ENCODE measurements around the gene SLC25A23.

Gene SLC25A23

DNA sequence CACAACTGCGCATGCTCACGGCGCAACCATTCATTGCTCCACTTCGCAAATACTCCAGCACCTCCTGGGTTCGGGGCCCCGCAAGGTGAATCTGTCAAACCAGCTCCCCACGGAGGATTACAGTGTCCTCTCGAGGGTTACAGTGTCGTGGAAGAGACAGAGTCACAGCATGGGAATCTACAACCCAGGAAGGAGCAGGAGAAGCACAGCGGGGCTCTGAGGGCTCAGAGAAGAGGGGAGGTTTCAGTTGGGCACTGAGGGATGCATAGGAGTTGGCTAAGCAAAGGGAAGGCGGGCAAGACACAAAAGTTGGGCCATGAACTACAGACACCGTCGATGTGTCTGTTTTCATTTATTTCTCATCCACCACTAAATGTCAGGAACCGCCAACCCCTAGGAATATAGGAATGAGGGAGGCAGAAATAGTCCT lies 65.6 kb downstream of the SLC25A23 start:
- Histone ChIP-seq H3F3A (ENCODE audit: low read depth) (no peaks in the 10 kb centered on the region), H4K20me1 (ENCODE audit: insufficient read depth, low read length, poor library complexity, severe bottlenecking) (no peaks in the 10 kb centered on the region), H3K9ac (ENCODE audit: low read depth, low read length, poor library complexity, severe bottlenecking) (peak overlapping the region; percentile 93), H3K9me3 (ENCODE audit: insufficient read depth, low read depth, low read length) (no peaks in the 10 kb centered on the region), H3K27me3 (ENCODE audit: insufficient read depth, low read length, poor library complexity, severe bottlenecking) (no peaks in the 10 kb centered on the region), H3K79me2 (ENCODE audit: insufficient read depth, low read length) (peaks cover 28% of the 10 kb centered on the region), H3K36me3 (ENCODE audit: insufficient read depth, low read length) (no peaks in the 10 kb centered on the region), H3K9me2 (replicated peaks; ENCODE audit: low read depth, low read length) (no peaks in the 10 kb centered on the region), H3K4me2 (ENCODE audit: low read depth, low read length, poor library complexity, severe bottlenecking) (peak overlapping the region; percentile 99), H3K4me3 (ENCODE audit: low read length, poor library complexity, severe bottlenecking) (peak overlapping the region; percentile 81), H2AFZ (ENCODE audit: low read length) (peak overlapping the region; percentile 97), H3K4me1 (ENCODE audit: insufficient read depth, low read length, poor library complexity, severe bottlenecking) (peaks cover 13% of the 10 kb centered on the region)
- TF ChIP-seq EZH2phosphoT487 (IDR thresholded peaks at IDR 0.05; ENCODE audit: borderline replicate concordance) = no peak
- TF ChIP-seq, protein P1, sequence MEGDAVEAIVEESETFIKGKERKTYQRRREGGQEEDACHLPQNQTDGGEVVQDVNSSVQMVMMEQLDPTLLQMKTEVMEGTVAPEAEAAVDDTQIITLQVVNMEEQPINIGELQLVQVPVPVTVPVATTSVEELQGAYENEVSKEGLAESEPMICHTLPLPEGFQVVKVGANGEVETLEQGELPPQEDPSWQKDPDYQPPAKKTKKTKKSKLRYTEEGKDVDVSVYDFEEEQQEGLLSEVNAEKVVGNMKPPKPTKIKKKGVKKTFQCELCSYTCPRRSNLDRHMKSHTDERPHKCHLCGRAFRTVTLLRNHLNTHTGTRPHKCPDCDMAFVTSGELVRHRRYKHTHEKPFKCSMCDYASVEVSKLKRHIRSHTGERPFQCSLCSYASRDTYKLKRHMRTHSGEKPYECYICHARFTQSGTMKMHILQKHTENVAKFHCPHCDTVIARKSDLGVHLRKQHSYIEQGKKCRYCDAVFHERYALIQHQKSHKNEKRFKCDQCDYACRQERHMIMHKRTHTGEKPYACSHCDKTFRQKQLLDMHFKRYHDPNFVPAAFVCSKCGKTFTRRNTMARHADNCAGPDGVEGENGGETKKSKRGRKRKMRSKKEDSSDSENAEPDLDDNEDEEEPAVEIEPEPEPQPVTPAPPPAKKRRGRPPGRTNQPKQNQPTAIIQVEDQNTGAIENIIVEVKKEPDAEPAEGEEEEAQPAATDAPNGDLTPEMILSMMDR (conservative IDR thresholded peaks at IDR 0.05; ENCODE audit: low read length) = no peak

DNA sequence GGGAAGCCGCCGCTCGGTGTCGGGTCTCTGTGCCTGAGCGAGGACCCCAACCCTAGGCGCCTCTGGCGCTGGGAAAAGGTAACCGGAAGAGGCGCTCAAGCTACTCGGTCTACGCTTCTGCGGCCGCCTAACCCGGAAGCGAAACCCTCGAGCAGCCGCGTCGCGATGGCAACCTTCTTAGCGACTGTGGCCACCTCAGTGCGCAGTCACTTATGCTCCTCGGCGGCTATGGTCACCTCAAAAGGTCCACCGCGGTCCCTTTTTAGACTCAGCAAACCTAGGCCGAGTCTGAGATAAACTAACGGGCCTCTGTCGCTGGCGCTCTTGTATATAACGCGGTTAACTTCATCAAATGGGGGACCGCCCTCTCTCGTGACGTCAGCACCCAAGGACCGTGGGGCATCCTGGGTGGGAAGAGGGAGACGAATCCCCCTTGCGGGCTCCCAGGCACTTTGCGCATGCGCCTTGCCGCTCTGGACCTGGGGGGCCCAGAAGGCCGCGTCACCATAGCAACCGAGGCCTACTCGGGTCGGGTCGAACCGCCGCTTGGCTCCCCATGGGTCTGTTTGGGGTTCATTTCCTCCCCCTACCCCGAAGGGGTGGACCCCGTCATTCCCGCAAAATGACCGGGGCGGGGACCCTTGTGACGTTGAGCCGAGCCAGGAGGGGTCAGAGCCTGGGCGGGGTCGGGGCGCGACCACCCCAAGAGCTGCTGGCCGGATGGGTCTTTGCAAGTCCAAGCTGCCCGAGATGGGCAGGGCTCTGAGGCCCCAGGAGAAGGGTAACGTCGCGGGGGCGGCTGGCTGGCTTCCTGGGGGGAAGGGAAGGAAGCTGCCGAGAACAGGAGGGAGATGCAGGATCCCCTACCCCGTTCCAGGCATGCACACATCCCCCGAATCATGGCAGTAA lies 66.3 kb downstream of the SLC25A23 start, which contains the start of gene GTF2F1:
Gene GTF2F1 (minus strand): TSS at position 91 of the 909 bp plus-strand sequence. CDS start 169 bp downstream, outside the sequence.
- H4K20me1 ChIP-seq (ENCODE audit: insufficient read depth, low read length, poor library complexity, severe bottlenecking) = no peaks in the 10 kb centered on the region
- no peaks in the 10 kb centered on the region for H3K9me2 ChIP-seq (replicated peaks; ENCODE audit: low read depth, low read length)
- no peaks in the 10 kb centered on the region for H3F3A ChIP-seq (ENCODE audit: low read depth)
- peak within 1 kb of the TSS; percentile 97 for H2AFZ ChIP-seq (ENCODE audit: low read length)
- H3K27me3 ChIP-seq (ENCODE audit: insufficient read depth, low read length, poor library complexity, severe bottlenecking) = no peaks in the 10 kb centered on the region
- H3K4me2 ChIP-seq (ENCODE audit: low read depth, low read length, poor library complexity, severe bottlenecking) = peak within 1 kb of the TSS; percentile 99
- peaks cover 28% of the 10 kb centered on the region for H3K79me2 ChIP-seq (ENCODE audit: insufficient read depth, low read length)
- peaks cover 4% of the 10 kb centered on the region; the same call in 1 of the 2 replicates for H3K36me3 ChIP-seq (ENCODE audit: insufficient read depth, low read length)
- no peaks in the 10 kb centered on the region for H3K9me3 ChIP-seq (ENCODE audit: insufficient read depth, low read depth, low read length)
- peak within 1 kb of the TSS; percentile 93 for H3K9ac ChIP-seq (ENCODE audit: low read depth, low read length, poor library complexity, severe bottlenecking)
- peak within 1 kb of the TSS; percentile 81 for H3K4me3 ChIP-seq (ENCODE audit: low read length, poor library complexity, severe bottlenecking)
- no peak for TF ChIP-seq EZH2phosphoT487 (IDR thresholded peaks at IDR 0.05; ENCODE audit: borderline replicate concordance)
- TF ChIP-seq, protein P1 (conservative IDR thresholded peaks at IDR 0.05; ENCODE audit: low read length) = 0 out of 2 replicates have a peak, but pooled peaks have one; percentile 19
- H3K4me1 ChIP-seq (ENCODE audit: insufficient read depth, low read length, poor library complexity, severe bottlenecking) = peaks cover 13% of the 10 kb centered on the region

DNA sequence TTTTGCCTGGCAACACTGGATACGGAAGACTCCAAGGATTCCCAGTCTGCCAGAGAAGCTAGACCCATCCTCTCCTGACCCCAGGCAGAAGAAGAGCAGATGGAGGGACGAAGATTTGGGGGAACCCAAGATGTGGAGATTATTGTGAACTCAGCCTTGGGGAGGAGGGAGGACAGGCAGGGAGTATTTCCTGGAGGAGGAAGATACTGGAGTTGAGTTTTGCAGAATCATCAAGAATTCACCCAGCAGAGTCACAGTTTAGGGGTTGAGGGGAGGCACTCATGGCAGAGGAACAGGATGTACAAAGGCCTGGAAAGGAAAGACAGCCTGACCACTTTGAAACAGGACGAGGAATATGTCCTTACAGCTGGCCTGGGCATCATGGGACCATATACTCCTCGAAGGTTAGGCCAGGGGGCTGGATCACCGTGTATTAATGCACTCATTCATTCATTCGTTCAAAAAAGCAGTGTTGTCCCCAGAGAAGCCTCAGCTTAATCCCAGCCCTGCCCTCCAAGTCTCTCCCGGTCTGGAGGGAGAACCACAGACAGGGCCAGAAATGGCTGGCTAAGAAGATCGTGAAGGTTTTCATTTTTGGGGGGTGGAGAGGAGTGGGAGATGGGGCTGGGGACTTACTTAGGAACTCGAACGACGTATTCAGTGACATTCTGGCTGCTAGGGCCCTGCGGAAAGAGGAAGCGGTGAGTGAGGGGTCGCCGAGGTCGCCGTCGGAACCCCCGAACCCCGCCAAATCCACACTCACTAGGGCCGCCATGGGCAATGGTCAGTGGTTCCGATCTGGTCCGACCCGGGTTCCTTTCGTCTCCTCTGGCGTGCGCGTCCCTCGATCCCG lies 67.1 kb downstream of the SLC25A23 start:
- TF ChIP-seq, protein P1 (conservative IDR thresholded peaks at IDR 0.05; ENCODE audit: low read length) = no peak
- TF ChIP-seq EZH2phosphoT487 (IDR thresholded peaks at IDR 0.05; ENCODE audit: borderline replicate concordance) = no peak
- no peaks in the 10 kb centered on the region for H3K9me2 ChIP-seq (replicated peaks; ENCODE audit: low read depth, low read length)
- H3K27me3 ChIP-seq (ENCODE audit: insufficient read depth, low read length, poor library complexity, severe bottlenecking) = no peaks in the 10 kb centered on the region
- H3K79me2 ChIP-seq (ENCODE audit: insufficient read depth, low read length) = peaks cover 30% of the 10 kb centered on the region
- peak overlapping the region; percentile 93 for H3K9ac ChIP-seq (ENCODE audit: low read depth, low read length, poor library complexity, severe bottlenecking)
- H3K4me1 ChIP-seq (ENCODE audit: insufficient read depth, low read length, poor library complexity, severe bottlenecking) = peaks cover 13% of the 10 kb centered on the region
- no peaks in the 10 kb centered on the region for H3K9me3 ChIP-seq (ENCODE audit: insufficient read depth, low read depth, low read length)
- peaks cover 11% of the 10 kb centered on the region; the same call in 1 of the 2 replicates for H3K36me3 ChIP-seq (ENCODE audit: insufficient read depth, low read length)
- H3K4me2 ChIP-seq (ENCODE audit: low read depth, low read length, poor library complexity, severe bottlenecking) = peak overlapping the region; percentile 99
- peak overlapping the region; percentile 81 for H3K4me3 ChIP-seq (ENCODE audit: low read length, poor library complexity, severe bottlenecking)
- no peaks in the 10 kb centered on the region for H3F3A ChIP-seq (ENCODE audit: low read depth)
- peak overlapping the region; percentile 97 for H2AFZ ChIP-seq (ENCODE audit: low read length)
- no peaks in the 10 kb centered on the region for H4K20me1 ChIP-seq (ENCODE audit: insufficient read depth, low read length, poor library complexity, severe bottlenecking)
